Activated B cell treated with CpG ODN at 0.5 μM for 24 hours (primary cell): Measurements from ENCODE around the gene ALDH3B1. TPM values are rescaled to one million over a fixed set of nuclear protein-coding genes. Genes with fewer than 3 reads are reported as not detected.

Experiments used
- ATAC-seq: fragments of 200-7000 bp; cut with Tn5 transposase; one replicate; pipeline ENCODE4 v1.10.0; 2021; ENCODE audit warnings: low read depth, mild to moderate bottlenecking, moderate library complexity
- CTCF ChIA-PET: fragments of 350-600 bp; sonication (Branson Sonifier 250); formaldehyde crosslinking; loops from one replicate; lab custom pipeline; 2021; ENCODE audit warnings: antibody characterized with exemption; lab: Charles Lee
- POLR2A ChIA-PET: fragments of 350-600 bp; sonication (Branson Sonifier 250); formaldehyde crosslinking; loops from one replicate; lab custom pipeline; 2021; ENCODE audit warnings: antibody characterized with exemption; lab: Charles Lee
- DNase-seq: peaks from one replicate; pipeline ENCODE4 v3.0.0; 2022
- H3K27ac Mint-ChIP-seq: one replicate; pipeline ENCODE4 v1.8.0; 2020; ENCODE audit warnings: mixed read lengths
- H3K27me3 Mint-ChIP-seq: one replicate; pipeline ENCODE4 v1.8.0; 2021; ENCODE audit warnings: mixed read lengths
- H3K36me3 Mint-ChIP-seq: one replicate; pipeline ENCODE4 v1.8.0; 2021; ENCODE audit warnings: low read depth, mixed read lengths
- H3K4me1 Mint-ChIP-seq: one replicate; pipeline ENCODE4 v1.8.0; 2021; ENCODE audit warnings: mixed read lengths
- H3K4me3 Mint-ChIP-seq: one replicate; pipeline ENCODE4 v1.8.0; 2020; ENCODE audit warnings: mild to moderate bottlenecking, mixed read lengths
- H3K9me3 Mint-ChIP-seq: one replicate; pipeline ENCODE4 v1.8.0; 2020; ENCODE audit warnings: mixed read lengths
- intact Hi-C: fragments of 100-400 bp; cut with micrococcal nuclease; formaldehyde crosslinking; loops from one replicate; pipeline ENCODE4 v1.15.1; 2024
- total RNA-seq: library from RNA; stranded (reverse); gene quantifications from 2 replicates; pipeline ENCODE4 v1.2.3, GENCODE V29; 2022
- TF ChIP-seq, protein P1 (sequence below): fragments of 200-600 bp; IDR thresholded peaks from one replicate; pipeline ENCODE4 v1.8.0; 2022; ENCODE audit warnings: antibody characterized with exemption, mild to moderate bottlenecking

Gene ALDH3B1
- total RNA-seq, 1 donor from 2014 or later: 0.53 TPM

GRCh38 chr11:68016161-68016903, 6.2 kb downstream of the ALDH3B1 start:
- POLR2A ChIA-PET: no interaction called here
- intact Hi-C loops: no loop called here
- TF ChIP-seq, protein P1, sequence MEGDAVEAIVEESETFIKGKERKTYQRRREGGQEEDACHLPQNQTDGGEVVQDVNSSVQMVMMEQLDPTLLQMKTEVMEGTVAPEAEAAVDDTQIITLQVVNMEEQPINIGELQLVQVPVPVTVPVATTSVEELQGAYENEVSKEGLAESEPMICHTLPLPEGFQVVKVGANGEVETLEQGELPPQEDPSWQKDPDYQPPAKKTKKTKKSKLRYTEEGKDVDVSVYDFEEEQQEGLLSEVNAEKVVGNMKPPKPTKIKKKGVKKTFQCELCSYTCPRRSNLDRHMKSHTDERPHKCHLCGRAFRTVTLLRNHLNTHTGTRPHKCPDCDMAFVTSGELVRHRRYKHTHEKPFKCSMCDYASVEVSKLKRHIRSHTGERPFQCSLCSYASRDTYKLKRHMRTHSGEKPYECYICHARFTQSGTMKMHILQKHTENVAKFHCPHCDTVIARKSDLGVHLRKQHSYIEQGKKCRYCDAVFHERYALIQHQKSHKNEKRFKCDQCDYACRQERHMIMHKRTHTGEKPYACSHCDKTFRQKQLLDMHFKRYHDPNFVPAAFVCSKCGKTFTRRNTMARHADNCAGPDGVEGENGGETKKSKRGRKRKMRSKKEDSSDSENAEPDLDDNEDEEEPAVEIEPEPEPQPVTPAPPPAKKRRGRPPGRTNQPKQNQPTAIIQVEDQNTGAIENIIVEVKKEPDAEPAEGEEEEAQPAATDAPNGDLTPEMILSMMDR: no peak
- Mint-ChIP-seq H3K36me3 (no peaks in the 10 kb centered on the region), H3K27me3 (no peaks in the 10 kb centered on the region), H3K4me1 (peaks cover 5% of the 10 kb centered on the region), H3K4me3 (no peak overlapping the region), H3K9me3 (no peaks in the 10 kb centered on the region), H3K27ac (no peak overlapping the region)
- DNase-seq: no peak
- CTCF ChIA-PET: no interaction called here
- no peak for ATAC-seq

DNA sequence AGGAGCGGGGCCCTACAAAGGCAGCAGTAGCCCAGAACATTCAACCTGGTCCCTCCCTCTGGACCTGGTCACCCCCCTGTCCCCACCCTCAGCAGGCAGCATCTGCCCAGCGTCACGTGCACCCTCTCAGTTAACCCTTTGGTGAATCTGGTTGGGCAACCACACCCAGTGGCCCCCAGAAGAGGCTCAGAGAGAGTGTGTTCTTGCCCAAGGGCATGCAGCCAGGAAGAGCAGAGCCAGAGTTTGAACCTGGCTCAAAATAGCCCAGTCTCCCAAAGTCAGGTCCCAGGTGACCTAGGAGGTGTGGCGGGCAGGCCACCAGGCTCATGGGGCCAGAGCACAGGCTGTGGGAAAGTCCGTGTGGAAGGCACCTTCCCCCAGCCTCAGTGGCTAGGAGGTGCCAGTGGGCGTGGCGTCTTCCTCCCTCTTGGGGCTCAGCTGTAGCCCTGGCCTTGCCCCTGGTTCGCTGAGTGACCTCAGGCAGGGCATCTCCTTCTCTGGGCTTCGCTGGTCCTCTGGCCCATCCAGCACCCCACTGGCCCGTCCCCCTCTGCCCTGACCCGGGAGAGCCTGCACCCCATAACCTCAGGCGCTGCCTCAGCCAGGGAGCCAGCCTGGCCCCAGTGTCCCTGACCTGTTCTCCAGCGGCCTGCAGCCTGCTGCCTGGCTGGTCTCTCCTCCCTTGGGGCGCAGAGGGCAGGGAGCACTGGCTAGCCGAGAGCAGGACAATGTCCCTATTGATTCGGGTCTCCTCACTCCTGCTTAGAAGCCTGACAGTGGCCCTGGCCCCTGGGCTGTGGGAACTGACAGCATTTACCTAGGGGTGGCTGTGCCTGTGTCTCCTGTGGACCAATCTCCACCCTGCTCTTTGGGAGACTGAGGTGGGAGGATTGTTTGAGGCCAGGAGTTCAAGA, 7.0 kb downstream of the ALDH3B1 start:
- POLR2A ChIA-PET: no interaction called here
- no peak overlapping the region for H3K27ac Mint-ChIP-seq
- intact Hi-C loops: no loop called here
- TF ChIP-seq, protein P1: no peak
- ATAC-seq (no peak), DNase-seq (no peak)
- H3K36me3 Mint-ChIP-seq: no peaks in the 10 kb centered on the region
- CTCF ChIA-PET: no interaction called here
- no peaks in the 10 kb centered on the region for H3K9me3 Mint-ChIP-seq
- no peak overlapping the region for H3K4me3 Mint-ChIP-seq
- H3K4me1 Mint-ChIP-seq: no peaks in the 10 kb centered on the region
- no peaks in the 10 kb centered on the region for H3K27me3 Mint-ChIP-seq

DNA sequence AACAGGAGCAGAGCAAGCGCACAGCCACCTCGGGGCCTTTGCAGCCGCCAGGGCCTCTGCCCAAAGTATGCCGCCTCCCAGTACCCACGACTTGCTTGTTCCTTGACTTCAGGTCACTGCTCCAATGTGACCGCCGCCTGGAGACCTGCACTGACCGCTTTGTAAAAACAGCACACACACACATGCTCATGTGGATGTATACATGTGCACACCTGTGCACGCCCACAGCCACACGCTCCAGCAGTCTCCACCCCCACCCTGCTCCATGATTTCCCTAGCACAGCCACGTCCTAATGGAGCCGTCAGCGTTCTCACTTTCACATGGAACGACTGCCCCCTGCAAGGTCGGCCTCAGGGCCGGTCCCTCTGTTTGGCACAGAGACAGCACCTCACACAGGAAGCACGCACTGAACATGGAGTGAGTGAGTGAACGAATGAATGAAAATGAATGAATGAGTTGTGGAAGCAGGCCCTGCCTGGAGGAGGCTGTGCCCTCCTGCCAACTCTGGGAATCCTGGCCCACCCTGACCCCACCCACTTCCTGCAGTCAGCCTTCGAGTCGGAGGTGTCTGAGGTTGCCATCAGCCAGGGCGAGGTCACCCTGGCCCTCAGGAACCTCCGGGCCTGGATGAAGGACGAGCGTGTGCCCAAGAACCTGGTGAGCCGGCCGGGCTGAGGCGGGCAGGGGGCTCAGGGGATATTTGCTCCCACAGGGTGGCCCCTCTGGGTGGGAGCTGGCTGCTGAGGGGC, 8.0 kb downstream of the ALDH3B1 start:
- Mint-ChIP-seq H3K4me1 (no peaks in the 10 kb centered on the region), H3K27me3 (no peaks in the 10 kb centered on the region), H3K4me3 (no peak overlapping the region), H3K9me3 (no peaks in the 10 kb centered on the region), H3K27ac (no peak overlapping the region), H3K36me3 (no peaks in the 10 kb centered on the region)
- CTCF ChIA-PET: no interaction called here
- TF ChIP-seq, protein P1: no peak
- POLR2A ChIA-PET: no interaction called here
- intact Hi-C loops: no loop called here
- DNase-seq: no peak
- no peak for ATAC-seq

- intact Hi-C loops: no loop called here
- Mint-ChIP-seq H3K27ac (no peak overlapping the region), H3K9me3 (no peaks in the 10 kb centered on the region), H3K36me3 (no peaks in the 10 kb centered on the region), H3K4me3 (no peak overlapping the region), H3K27me3 (no peaks in the 10 kb centered on the region), H3K4me1 (no peaks in the 10 kb centered on the region)
- ChIA-PET POLR2A (no interaction called here), CTCF (no interaction called here)
- DNase-seq (no peak), ATAC-seq (no peak)
- TF ChIP-seq, protein P1: no peak
These were observed 8.6 kb downstream of the ALDH3B1 start for GRCh38 chr11:68018730-68019190.
